GM21515 (cell line): Measurements from ENCODE around the gene NID1.
A peak's percentile ranks its signal among the peaks of the same experiment; 100 is the strongest.
"Not testable (repeated sequence)": the region's sequence is repeated elsewhere in the genome, so short reads cannot be mapped to it uniquely, and the experiment has no call there.

ENCODE experiments used
- ATAC-seq: cut with Tn5 transposase; IDR thresholded peaks from one replicate; pipeline ENCODE4 v1.9.1; 2021; ENCODE audit not compliant: unreplicated experiment

NID1 gene

GRCh38 chr1:235971020-235971419 is 93.9 kb downstream of the NID1 start:
- no peak for ATAC-seq

- no peak for ATAC-seq
Observed at GRCh38 chr1:235968831-235969230, 96.1 kb downstream of the NID1 start.

GRCh38 chr1:235966134-235966533 is 98.8 kb downstream of the NID1 start:
- not testable (repeated sequence) for ATAC-seq

GRCh38 chr1:235960809-235961208 is 104.1 kb downstream of the NID1 start:
- ATAC-seq, result no peak

- no peak for ATAC-seq
Observed at GRCh38 chr1:235958021-235958420, 106.9 kb downstream of the NID1 start.

- ATAC-seq, result no peak
Observed at GRCh38 chr1:235955777-235956176, 109.1 kb downstream of the NID1 start.

- peak; percentile 94 for ATAC-seq
Observed at GRCh38 chr1:235954306-235955283, 110.3 kb downstream of the NID1 start.

GRCh38 chr1:235953801-235954200 is 111.1 kb downstream of the NID1 start:
- ATAC-seq, result no peak

GRCh38 chr1:235952950-235953615 is 111.8 kb downstream of the NID1 start:
- ATAC-seq, result no peak

GRCh38 chr1:235951661-235952060 is 113.2 kb downstream of the NID1 start:
- no peak for ATAC-seq

GRCh38 chr1:235950318-235950717 is 114.6 kb downstream of the NID1 start:
- no peak for ATAC-seq

GRCh38 chr1:235948774-235949427 is 116.0 kb downstream of the NID1 start:
- ATAC-seq, result no peak

GRCh38 chr1:235947989-235948388 is 116.9 kb downstream of the NID1 start:
- ATAC-seq, result no peak

GRCh38 chr1:235946571-235946981 is 118.3 kb downstream of the NID1 start:
- ATAC-seq, result peak; percentile 38

GRCh38 chr1:235945775-235946570 is 118.9 kb downstream of the NID1 start:
- ATAC-seq, result peak; percentile 76

- no peak for ATAC-seq
Observed at GRCh38 chr1:235943581-235944114, 121.2 kb downstream of the NID1 start.

- no peak for ATAC-seq
Observed at GRCh38 chr1:235942979-235943575, 121.8 kb downstream of the NID1 start.

- no peak for ATAC-seq
Observed at GRCh38 chr1:235942625-235942934, 122.3 kb downstream of the NID1 start.

GRCh38 chr1:235941876-235942624 is 122.8 kb downstream of the NID1 start:
- no peak for ATAC-seq

- ATAC-seq, result no peak
Observed at GRCh38 chr1:235940285-235940684, 124.6 kb downstream of the NID1 start.
